Epidermal melanocyte (primary cell): ENCODE measurements around the gene INPP4A.

Source experiments
- DNase-seq: peaks from one replicate; pipeline ENCODE4 v3.0.0; 2011; ENCODE audit warnings: low spot score; ENCODE audit not compliant: insufficient read length

The INPP4A gene

GRCh38 chr2:98459496-98460175, 15.0 kb downstream of the INPP4A start:
- no peak for DNase-seq

GRCh38 chr2:98460573-98461497, 16.2 kb downstream of the INPP4A start:
- no peak for DNase-seq

GRCh38 chr2:98461498-98462049, 16.9 kb downstream of the INPP4A start:
- no peak for DNase-seq

DNA sequence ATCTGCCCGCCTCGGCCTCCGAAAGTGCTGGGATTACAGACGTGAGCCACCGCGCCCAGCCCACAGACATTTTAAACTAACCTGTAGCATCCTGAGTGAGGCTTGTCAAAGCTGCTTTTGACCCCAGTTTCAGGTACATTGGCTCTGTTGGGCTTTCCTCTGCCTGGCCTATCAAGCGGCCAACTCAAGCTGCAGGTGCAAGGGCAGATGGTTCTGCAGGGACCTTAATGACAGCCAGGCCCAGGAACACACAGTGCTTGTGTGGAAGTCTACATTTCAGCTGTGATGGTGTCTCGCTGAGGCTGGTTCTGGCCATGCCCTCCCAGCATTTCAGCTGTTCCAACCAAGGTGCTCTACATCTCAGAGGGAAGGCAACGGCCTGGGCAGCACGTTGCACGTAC, 18.4 kb downstream of the INPP4A start:
- no peak for DNase-seq

DNA sequence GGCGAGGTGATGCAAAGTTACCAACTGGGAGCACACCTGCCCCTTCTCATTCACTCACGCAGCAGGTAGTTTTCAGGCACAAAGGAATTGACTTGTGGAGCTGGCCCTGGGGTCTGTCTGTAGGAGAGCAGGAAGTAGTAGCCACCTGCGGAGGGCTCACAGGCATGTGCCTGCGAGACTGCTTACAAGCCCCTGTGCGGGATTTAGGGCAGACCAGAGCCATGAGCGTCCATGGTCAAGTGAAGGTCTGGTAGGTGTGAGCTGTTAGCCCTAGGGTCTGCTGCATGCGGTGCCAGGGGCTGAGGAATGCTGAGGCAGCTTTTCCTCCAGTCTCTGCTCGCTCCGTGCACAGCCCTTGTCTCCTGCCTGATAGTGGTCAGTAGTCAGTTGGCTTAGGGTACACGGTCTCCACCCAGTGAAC, 18.9 kb downstream of the INPP4A start:
- no peak for DNase-seq

GRCh38 chr2:98463988-98464771, 19.5 kb downstream of the INPP4A start:
- DNase-seq, result no peak

DNA sequence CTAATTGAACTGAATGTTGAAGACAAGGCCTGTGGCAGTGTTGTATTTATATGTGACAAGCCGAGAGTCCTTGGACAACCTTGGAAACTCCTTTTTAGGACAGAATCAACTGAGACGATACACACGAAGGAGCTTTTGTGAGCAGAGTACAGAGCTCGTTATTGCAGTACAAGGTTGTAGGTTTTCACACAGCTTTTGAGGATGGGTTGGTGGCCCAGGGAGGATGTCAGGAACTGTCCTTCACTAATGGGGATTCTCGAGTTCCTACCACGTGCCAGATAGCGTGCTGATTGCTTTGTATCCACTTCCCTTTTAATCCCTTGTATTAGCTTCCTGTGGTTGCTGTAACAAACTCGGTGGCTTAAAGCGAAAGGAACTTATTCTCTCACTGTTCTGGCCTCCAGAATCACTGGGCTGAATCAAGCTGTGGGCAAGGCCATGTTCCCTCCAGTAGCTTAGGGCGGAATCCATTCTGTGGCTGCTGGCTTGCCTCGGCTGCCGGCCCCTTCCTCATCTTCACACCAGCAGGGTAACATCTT, 20.2 kb downstream of the INPP4A start:
- DNase-seq, result no peak

DNA sequence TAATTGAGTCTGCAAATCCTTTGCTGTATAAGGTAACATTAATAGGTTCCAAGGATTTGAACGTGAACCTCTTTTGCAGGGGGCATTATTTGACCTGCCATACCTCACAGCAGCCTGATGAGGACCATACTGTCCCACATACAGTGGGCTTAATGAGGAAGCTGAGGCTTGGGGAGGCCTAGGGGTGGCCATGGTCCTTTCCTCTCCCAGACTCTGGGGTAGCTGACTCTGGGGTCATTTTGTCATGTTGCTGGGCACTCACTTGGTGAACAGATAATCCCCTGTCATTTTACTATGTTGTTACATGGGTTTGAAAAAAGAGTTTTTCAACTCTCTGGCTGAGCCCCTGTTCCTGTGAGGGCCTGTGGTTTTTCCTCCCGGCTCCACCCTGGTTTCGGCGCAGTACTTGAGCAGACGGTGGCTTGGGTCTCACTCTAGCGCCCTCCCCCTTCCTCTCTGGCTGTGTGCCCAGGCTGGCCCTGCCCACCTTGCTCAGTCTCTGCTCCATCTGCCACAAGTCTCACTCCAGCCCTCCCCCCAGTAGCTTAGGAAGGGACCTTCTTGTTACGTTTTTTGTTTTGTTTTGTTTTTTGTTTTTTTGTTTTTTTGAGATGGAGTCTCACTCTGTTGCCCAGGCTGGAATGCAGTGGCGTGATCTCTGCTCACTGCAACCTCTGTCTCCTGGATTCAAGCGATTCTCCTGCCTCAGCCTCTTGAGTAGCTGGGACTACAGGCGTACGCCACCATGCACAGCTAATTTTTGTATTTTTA, 21.0 kb downstream of the INPP4A start:
- no peak for DNase-seq

GRCh38 chr2:98467082-98467536, 22.5 kb downstream of the INPP4A start:
- no peak for DNase-seq

DNA sequence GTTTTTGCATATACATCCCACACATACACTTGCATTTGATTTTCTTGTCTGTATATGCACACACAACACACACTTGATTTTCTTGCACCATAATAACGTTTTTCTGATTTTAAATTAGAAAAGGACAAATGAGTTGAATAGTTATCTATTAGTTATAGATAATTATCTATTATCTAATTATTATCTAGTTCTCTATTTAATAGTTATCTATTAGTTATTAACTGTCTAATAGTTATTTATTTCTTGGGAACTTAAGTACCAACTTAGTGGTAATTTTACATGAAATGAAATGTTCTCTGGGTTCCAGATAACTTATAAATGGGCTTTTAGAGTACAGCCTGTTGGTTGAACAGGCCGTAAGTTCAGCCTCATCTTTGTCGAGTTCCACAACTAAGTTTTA, 23.0 kb downstream of the INPP4A start:
- no peak for DNase-seq

DNA sequence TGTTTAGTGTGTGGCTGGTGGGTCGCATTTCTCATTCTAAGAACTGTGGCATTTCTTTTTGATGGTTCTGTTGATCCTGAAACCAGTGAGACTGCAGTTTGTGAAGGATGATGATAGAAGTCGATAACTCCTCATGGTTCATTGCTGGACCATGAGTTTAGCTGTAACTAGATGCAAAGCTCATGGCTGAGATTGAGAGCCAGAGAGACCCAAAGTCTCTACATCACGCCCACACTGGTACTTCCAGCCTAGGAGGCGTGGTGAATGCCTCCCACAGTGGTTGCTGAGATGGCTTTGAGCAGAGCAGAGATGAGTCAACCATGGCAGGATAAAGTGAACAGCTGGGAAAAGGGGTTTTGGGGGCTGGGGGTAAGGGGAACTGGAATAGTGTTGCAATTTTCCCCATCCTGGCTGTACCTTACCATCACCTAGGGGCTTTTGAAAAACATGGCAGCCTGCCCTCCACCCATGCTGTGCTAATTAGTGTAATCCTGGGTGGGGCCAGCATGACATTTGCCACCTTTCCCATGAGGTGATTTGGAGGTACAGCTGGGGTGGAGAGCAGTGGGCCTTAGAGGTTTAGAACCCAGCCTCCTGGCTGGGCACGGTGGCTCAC, 24.1 kb downstream of the INPP4A start:
- DNase-seq, result no peak

GRCh38 chr2:98469862-98470544, 25.3 kb downstream of the INPP4A start:
- DNase-seq, result no peak

DNA sequence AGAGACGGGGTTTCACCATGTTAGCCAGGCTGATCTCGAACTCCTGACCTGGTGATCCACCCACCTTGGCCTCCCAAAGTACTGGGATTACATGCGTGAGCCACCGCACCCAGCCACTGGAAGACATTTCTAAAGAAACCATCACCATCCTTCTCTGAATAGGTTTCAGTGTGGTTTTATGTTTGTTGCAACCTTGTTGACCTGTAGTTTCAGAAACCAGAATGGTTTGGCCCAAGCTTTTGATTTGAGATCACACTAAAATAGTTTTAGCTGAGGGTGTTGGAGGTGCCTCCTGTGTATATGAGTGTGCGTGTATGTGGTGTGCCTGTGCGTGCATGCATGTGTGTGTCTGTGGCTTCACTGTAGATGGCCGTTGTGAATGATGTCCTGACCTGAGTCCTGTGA, 26.2 kb downstream of the INPP4A start:
- DNase-seq, result no peak

- no peak for DNase-seq
Measured at GRCh38 chr2:98471402-98472131, 26.9 kb downstream of the INPP4A start.

DNA sequence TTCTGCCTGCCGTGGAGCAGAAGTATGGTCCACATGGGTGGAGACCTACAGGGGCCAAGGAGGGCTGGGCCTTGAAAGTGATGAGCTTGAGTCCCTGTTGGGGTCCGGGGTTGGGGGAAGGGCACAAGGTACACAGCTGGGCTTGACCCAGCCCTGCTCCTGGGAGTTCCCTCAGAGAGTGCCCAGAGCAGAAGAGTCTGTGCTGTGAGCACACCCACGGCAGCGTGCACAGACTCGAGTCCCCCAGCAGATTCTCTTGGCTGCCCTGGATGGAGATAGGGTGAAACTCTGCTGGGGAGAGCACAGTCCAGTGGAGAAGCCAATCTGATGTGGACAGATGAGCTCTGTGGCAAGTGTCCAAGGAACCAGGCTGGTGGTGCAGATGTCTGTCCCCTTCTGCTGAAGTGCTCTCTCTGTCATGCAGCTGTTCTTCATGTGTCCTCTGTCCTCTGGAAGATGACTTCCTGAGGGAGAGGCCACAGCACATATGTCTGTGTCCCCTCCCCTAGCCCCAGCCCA, 27.5 kb downstream of the INPP4A start:
- no peak for DNase-seq

DNA sequence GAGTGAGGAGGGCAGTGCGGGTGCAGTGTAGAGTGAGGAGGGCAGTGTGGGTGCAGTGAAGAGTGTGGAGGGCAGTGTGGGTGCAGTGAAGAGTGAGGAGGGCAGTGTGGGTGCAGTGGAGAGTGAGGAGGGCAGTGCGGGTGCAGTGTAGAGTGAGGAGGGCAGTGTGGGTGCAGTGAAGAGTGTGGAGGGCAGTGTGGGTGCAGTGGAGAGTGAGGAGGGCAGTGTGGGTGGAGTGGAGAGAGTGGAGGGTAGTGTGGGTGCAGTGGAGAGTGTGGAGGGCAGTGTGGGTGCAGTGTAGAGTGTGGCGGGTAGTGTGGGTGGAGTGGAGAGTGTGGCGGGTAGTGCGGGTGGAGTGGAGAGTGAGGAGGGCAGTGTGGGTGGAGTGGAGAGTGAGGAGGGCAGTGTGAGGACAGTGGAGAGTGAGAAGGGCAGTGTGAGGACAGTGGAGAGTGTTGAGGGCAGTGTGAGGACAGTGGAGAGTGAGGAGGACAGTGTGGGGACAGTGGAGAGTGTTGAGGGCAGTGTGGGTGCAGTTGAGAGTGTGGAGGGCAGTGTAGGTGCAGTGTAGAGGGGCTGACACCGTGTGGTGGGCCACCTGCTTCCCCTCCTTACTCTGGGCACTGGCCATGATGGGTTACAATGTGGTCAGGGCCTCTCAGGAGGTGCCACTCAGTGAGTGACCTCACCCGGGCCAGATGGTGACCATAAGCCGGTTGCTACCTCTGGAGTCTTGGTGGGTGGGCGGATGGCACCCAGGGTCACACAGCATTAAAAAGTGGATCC, 28.5 kb downstream of the INPP4A start:
- no peak for DNase-seq

GRCh38 chr2:98473995-98474780, 29.5 kb downstream of the INPP4A start:
- no peak for DNase-seq
